Esophagus muscularis mucosa (tissue), 4 donors: ENCODE results near the gene PRRX1. TPM values are rescaled to one million over a fixed set of nuclear protein-coding genes. Genes with fewer than 3 reads are reported as not detected.
A peak's percentile ranks its signal among the peaks of the same experiment; 100 is the strongest.

Experiments
- DNase-seq: peaks from one replicate; pipeline ENCODE4 v3.0.0-alpha.2; 2017; ENCODE audit errors: extremely low spot score
- H3K27ac ChIP-seq, 4 donors: fragments of 200-600 bp; sonication (generic); replicated peaks in 1 of 4; 1 replicate in 3 of 4; 2 replicates in 1 of 4; pipeline ENCODE4 v1.5.1; 2016 to 2019; ENCODE audit warnings: mild to moderate bottlenecking in 1 of 4
- H3K27me3 ChIP-seq, 4 donors: fragments of 200-600 bp; sonication (generic); one replicate each; pipeline versions ENCODE4 v1.5.1 to v1.6.0; 2016 to 2019
- H3K36me3 ChIP-seq, 4 donors: fragments of 200-600 bp; sonication (generic); one replicate each; pipeline ENCODE4 v1.5.1; 2016 to 2019
- H3K4me1 ChIP-seq, 4 donors: fragments of 200-600 bp; sonication (generic); one replicate each; pipeline ENCODE4 v1.5.1; 2016 to 2019
- H3K4me3 ChIP-seq, 4 donors: fragments of 200-600 bp; sonication (generic); 1 replicate in 2 of 4; 2 replicates in 2 of 4; pipeline ENCODE4 v1.5.1; 2016 to 2019; ENCODE audit warnings: mild to moderate bottlenecking in 4 of 4, moderate library complexity in 1 of 4
- H3K9me3 ChIP-seq, 4 donors: fragments of 200-600 bp; sonication (generic); 1 replicate in 3 of 4; 2 replicates in 1 of 4; pipeline ENCODE4 v1.5.1; 2016 to 2019
- EP300 ChIP-seq: sonication (generic); formaldehyde crosslinking; IDR thresholded peaks from one replicate; pipeline ENCODE4 v1.6.1; 2017; ENCODE audit warnings: antibody characterized with exemption
- POLR2A ChIP-seq: fragments of 450-650 bp; IDR thresholded peaks from one replicate; pipeline ENCODE4 v1.6.1; 2017; ENCODE audit warnings: antibody characterized with exemption, moderate library complexity, mild to moderate bottlenecking, low read depth
- POLR2AphosphoS5 ChIP-seq, 2 donors: sonication (generic); formaldehyde crosslinking; IDR thresholded peaks; one replicate each; pipeline ENCODE4 v1.6.1; 2017; ENCODE audit warnings: antibody characterized with exemption in 2 of 2
- WGBS: methylation state at CpG from one replicate; pipeline ENCODE4 v1.1.5; 2018; 5-methylcytosine and 5-hydroxymethylcytosine counted together
- intact Hi-C: fragments of 100-400 bp; cut with DNase I; formaldehyde crosslinking; loops from one replicate; pipeline ENCODE4 v1.15.1; 2023
- total RNA-seq, 4 donors: library from RNA; depleted of rRNA; stranded (reverse); fragments of >200 nt; gene quantifications; one replicate each; pipeline versions ENCODE4 v1.1.0 to v1.2.1, GENCODE V29; 2016
- TF ChIP-seq, protein P1 (sequence below), 3 experiments: fragments of 200-600 bp in 2 of 3; fragments of 450-650 bp in 1 of 3; sonication (generic) in 2 of 3; IDR thresholded peaks; one replicate each; pipeline ENCODE4 v1.5.1; 2017 to 2019; ENCODE audit warnings: antibody characterized with exemption in 3 of 3, mild to moderate bottlenecking in 2 of 3, moderate library complexity in 1 of 3

The PRRX1 gene
- total RNA-seq, 4 donors from 2014 or later: 11.6 to 31.2 (median 28.4) TPM

DNA sequence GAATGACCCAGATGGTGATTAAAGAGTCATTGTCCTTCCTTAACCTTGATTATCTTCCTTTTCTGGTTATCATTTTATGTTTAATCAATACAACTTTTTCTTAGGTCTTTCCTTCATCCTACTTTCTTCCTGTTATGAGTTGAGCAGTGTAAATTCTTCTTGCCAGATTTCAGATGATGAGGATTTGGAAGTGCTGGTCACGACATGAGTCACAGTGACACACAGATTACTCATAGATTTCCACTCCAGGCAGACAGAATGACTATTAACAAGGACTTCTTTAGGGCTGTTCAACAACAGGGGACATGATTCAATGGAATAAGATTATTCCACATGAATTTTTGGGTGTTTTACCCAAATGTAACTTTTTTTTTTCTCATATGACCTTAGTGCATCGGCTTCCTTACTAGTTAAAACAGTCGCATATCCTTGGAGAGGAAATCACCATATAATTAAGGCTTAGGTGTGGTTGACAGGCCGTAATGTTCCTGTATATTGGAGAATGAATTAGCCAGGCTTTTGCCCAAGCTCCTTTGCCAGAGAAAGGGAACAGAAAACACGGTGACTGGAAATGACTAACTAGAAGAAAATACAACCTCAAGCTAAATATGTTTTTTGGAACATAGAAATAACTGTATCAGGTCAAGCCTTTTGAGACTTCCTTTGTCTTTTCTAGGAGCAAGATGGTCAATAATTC lies 44.2 kb downstream of the PRRX1 start:
- H3K36me3 ChIP-seq: no peaks in the 10 kb centered on the region
- H3K4me1 ChIP-seq: peaks cover 0 to 6% (median 2%) of the 10 kb centered on the region in 4 donors
- no peak overlapping the region for H3K4me3 ChIP-seq
- intact Hi-C loops: no loop called here
- no peaks in the 10 kb centered on the region for H3K9me3 ChIP-seq
- TF ChIP-seq POLR2A (no peak), EP300 (no peak), POLR2AphosphoS5 (IDR thresholded peaks at IDR 0.05) (no peak)
- TF ChIP-seq, protein P1, sequence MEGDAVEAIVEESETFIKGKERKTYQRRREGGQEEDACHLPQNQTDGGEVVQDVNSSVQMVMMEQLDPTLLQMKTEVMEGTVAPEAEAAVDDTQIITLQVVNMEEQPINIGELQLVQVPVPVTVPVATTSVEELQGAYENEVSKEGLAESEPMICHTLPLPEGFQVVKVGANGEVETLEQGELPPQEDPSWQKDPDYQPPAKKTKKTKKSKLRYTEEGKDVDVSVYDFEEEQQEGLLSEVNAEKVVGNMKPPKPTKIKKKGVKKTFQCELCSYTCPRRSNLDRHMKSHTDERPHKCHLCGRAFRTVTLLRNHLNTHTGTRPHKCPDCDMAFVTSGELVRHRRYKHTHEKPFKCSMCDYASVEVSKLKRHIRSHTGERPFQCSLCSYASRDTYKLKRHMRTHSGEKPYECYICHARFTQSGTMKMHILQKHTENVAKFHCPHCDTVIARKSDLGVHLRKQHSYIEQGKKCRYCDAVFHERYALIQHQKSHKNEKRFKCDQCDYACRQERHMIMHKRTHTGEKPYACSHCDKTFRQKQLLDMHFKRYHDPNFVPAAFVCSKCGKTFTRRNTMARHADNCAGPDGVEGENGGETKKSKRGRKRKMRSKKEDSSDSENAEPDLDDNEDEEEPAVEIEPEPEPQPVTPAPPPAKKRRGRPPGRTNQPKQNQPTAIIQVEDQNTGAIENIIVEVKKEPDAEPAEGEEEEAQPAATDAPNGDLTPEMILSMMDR (IDR thresholded peaks at IDR 0.05): no peak
- DNase-seq: no peak
- 53% methylated on average over 5 of the region's 5 CpGs for WGBS
- H3K27ac ChIP-seq: peak overlapping the region; percentile 25 to 47 (median 34)
- peaks cover 0 to 5% (median 0%) of the 10 kb centered on the region in 4 donors for H3K27me3 ChIP-seq

DNA sequence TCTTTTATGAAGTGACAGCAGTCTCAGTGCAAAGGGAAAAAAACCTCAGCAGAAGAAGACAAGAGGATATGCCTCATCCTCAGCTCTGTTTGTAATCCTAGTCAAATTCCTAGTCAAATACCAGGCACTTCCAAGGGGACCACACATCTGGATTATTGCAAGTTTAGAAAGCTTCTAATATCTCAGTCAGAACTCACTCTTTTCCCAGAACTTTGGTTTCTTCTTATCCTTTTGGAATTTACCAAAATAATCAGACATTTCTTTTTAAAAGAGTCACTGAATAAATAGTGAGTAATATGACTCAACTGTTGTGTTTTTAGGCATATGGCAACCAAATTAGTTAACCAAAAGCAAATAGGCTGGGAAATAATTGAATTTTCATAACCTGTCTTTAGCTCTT lies 47.8 kb downstream of the PRRX1 start:
- H3K27me3 ChIP-seq: no peaks in the 10 kb centered on the region
- H3K4me1 ChIP-seq: peaks cover 0 to 6% (median 2%) of the 10 kb centered on the region in 4 donors
- intact Hi-C loops: no loop called here
- H3K9me3 ChIP-seq: no peaks in the 10 kb centered on the region
- no peak overlapping the region for H3K27ac ChIP-seq
- no peaks in the 10 kb centered on the region for H3K36me3 ChIP-seq
- DNase-seq: no peak
- no peak overlapping the region for H3K4me3 ChIP-seq
- TF ChIP-seq POLR2AphosphoS5 (IDR thresholded peaks at IDR 0.05) (no peak), EP300 (no peak), POLR2A (no peak)
- TF ChIP-seq, protein P1 (IDR thresholded peaks at IDR 0.05): no peak

DNA sequence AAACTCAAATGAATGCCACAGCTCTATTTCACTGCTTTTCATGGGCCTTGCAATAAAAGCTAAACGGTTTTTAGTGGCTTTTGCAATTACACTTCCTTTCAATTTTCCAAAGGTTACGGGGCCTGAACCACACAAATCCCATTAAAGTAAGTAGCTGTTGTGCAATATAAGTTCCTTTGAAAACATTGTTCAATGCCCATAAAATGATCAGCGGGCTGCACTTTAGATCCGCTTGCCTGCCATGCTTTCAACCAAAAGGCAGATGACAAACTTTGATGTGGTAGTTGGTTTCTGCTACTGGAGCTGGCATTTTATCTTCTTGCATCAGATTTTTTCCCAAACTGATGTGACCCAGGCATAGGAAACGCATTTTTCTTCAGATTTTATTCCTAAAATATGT lies 50.2 kb downstream of the PRRX1 start:
- Histone ChIP-seq H3K36me3 (no peaks in the 10 kb centered on the region), H3K4me1 (no peaks in the 10 kb centered on the region), H3K27ac (no peak overlapping the region), H3K27me3 (no peaks in the 10 kb centered on the region), H3K4me3 (no peak overlapping the region), H3K9me3 (no peaks in the 10 kb centered on the region)
- no peak for DNase-seq
- TF ChIP-seq POLR2A: no peak
- TF ChIP-seq POLR2AphosphoS5 (IDR thresholded peaks at IDR 0.05): no peak
- TF ChIP-seq, protein P1 (IDR thresholded peaks at IDR 0.05): no peak
- no peak for TF ChIP-seq EP300
- intact Hi-C loops: no loop called here
- WGBS: 83% methylated on average over 5 of the region's 5 CpGs

DNA sequence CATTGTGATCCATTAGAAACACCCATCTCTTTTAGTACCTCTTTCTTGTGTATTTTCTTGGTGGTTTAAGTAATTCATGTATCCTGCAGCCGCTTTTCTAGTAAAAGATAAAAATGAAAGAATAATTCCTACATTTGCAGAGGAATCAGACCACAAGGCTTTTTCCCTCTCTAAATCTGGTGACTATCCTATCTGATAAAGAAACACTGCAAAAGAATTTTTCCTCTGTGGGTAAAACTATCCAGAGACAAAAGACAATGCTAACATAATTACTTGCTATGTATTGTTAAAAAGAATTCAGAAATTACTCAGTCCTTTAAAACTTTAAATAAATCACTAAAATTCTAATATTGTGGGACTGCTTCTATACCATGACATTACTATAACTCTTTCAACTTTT lies 51.0 kb downstream of the PRRX1 start:
- TF ChIP-seq POLR2A (no peak), EP300 (no peak), POLR2AphosphoS5 (IDR thresholded peaks at IDR 0.05) (no peak)
- TF ChIP-seq, protein P1 (IDR thresholded peaks at IDR 0.05): no peak
- WGBS: 33% methylated on average over 1 of the region's 1 CpG
- no peak overlapping the region for H3K27ac ChIP-seq
- no peaks in the 10 kb centered on the region for H3K27me3 ChIP-seq
- intact Hi-C loops: no loop called here
- no peak for DNase-seq
- H3K4me3 ChIP-seq: no peak overlapping the region
- H3K36me3 ChIP-seq: peaks cover 0 to 8% (median 0%) of the 10 kb centered on the region in 4 donors
- H3K9me3 ChIP-seq: no peaks in the 10 kb centered on the region
- no peaks in the 10 kb centered on the region for H3K4me1 ChIP-seq
